ENCODE measurements around the gene MSMP. TPM values are rescaled to one million over a fixed set of nuclear protein-coding genes. Genes with fewer than 3 reads are reported as not detected.

Gene MSMP
- total and polyA plus RNA-seq, 5 experiments from 2014 or later: 0.88 to 1.7 (median 1.3) TPM; not detected in 2

GRCh38 chr9:35729101-35729500, 25.0 kb downstream of the MSMP start:
- H3K4me1 Mint-ChIP-seq: peaks cover 12 to 33% (median 21%) of the 10 kb centered on the region in 4 donors
- H3K36me3 Mint-ChIP-seq: peaks cover 0 to 26% (median 0%) of the 10 kb centered on the region in 3 donors
- no peak overlapping the region for H3K4me3 Mint-ChIP-seq
- DNase-seq (peak in 1 of 10 donors; percentile 4), ATAC-seq (no peak)
- H3K9me3 Mint-ChIP-seq: no peaks in the 10 kb centered on the region
- POLR2A ChIA-PET: interaction anchor here (1.1 to 3.3 kb wide), 5 partner anchors 19 to 112 kb away, joined by 3 to 17 read pairs (median 6); partner anchors contain the start of genes CCDC107 and RMRP
- H3K27me3 Mint-ChIP-seq: no peaks in the 10 kb centered on the region
- no peak overlapping the region for H3K27ac Mint-ChIP-seq

- Mint-ChIP-seq H3K27ac (no peak overlapping the region), H3K4me3 (no peak overlapping the region), H3K27me3 (no peaks in the 10 kb centered on the region), H3K9me3 (no peaks in the 10 kb centered on the region), H3K4me1 (peaks cover 10 to 32% (median 14%) of the 10 kb centered on the region in 4 donors), H3K36me3 (peaks cover 0 to 33% (median 0%) of the 10 kb centered on the region in 3 donors)
- DNase-seq (peak in 4 of 10 donors; percentile 35 to 44 (median 42)), ATAC-seq (no peak)
- POLR2A ChIA-PET: interaction anchor here (0.5 to 3.3 kb wide), 11 partner anchors 16 to 113 kb away, joined by 3 to 17 read pairs (median 4); partner anchors contain the start of genes CCDC107, RGP1, RMRP and SIT1
Measured at GRCh38 chr9:35728041-35728971, 25.8 kb downstream of the MSMP start.

GRCh38 chr9:35727676-35728040, 26.4 kb downstream of the MSMP start:
- no peaks in the 10 kb centered on the region for H3K27me3 Mint-ChIP-seq
- H3K27ac Mint-ChIP-seq: peak overlapping the region in 1 of 10 donors; percentile 7
- ATAC-seq (no peak), DNase-seq (peak in 1 of 10 donors; percentile 47)
- peaks cover 4 to 27% (median 8%) of the 10 kb centered on the region in 4 donors for H3K4me1 Mint-ChIP-seq
- POLR2A ChIA-PET: interaction anchor here (1.2 to 3.3 kb wide), 9 partner anchors 17 to 112 kb away, joined by 3 to 17 read pairs (median 7); partner anchors contain the start of genes CCDC107, RGP1, RMRP and SIT1
- H3K4me3 Mint-ChIP-seq: no peak overlapping the region
- no peaks in the 10 kb centered on the region for H3K9me3 Mint-ChIP-seq
- H3K36me3 Mint-ChIP-seq: peaks cover 0 to 39% (median 0%) of the 10 kb centered on the region in 3 donors

GRCh38 chr9:35726931-35727330, 27.1 kb downstream of the MSMP start:
- Mint-ChIP-seq H3K27ac (peak overlapping the region in 6 of 10 donors; percentile 3 to 89 (median 80)), H3K4me1 (peaks cover 0 to 25% (median 5%) of the 10 kb centered on the region in 4 donors), H3K9me3 (no peaks in the 10 kb centered on the region), H3K4me3 (peak overlapping the region in 4 of 10 donors; percentile 51 to 81 (median 66)), H3K27me3 (no peaks in the 10 kb centered on the region), H3K36me3 (peaks cover 0 to 47% (median 0%) of the 10 kb centered on the region in 3 donors)
- POLR2A ChIA-PET: interaction anchor here (0.6 to 3.3 kb wide), 10 partner anchors 11 to 122 kb away, joined by 3 to 14 read pairs (median 4); partner anchors contain the start of genes CCDC107, RGP1, RMRP and SIT1
- DNase-seq: peak in 9 of 10 donors; percentile 29 to 79 (median 51)
- peak; percentile 63 to 80 for ATAC-seq

GRCh38 chr9:35725362-35725761, 28.7 kb downstream of the MSMP start:
- H3K27me3 Mint-ChIP-seq: no peaks in the 10 kb centered on the region
- H3K4me1 Mint-ChIP-seq: peaks cover 4 to 18% (median 5%) of the 10 kb centered on the region in 4 donors
- DNase-seq (no peak), ATAC-seq (no peak)
- no peak overlapping the region for H3K4me3 Mint-ChIP-seq
- H3K27ac Mint-ChIP-seq: peak overlapping the region in 1 of 10 donors; percentile 13
- POLR2A ChIA-PET: interaction anchor here (1.6 kb wide), 1 partner anchor 21 kb away, joined by 5 read pairs; no protein-coding TSS in a partner anchor
- H3K9me3 Mint-ChIP-seq: no peaks in the 10 kb centered on the region
- H3K36me3 Mint-ChIP-seq: peaks cover 0 to 62% (median 7%) of the 10 kb centered on the region in 3 donors

GRCh38 chr9:35723908-35724307, 30.2 kb downstream of the MSMP start:
- Mint-ChIP-seq H3K36me3 (peaks cover 0 to 77% (median 11%) of the 10 kb centered on the region in 3 donors), H3K27me3 (no peaks in the 10 kb centered on the region), H3K27ac (peak overlapping the region in 1 of 10 donors; percentile 37), H3K4me3 (no peak overlapping the region), H3K9me3 (no peaks in the 10 kb centered on the region), H3K4me1 (peaks cover 4 to 15% (median 9%) of the 10 kb centered on the region in 4 donors)
- ATAC-seq (no peak), DNase-seq (no peak)
- POLR2A ChIA-PET: no interaction called here

GRCh38 chr9:35723426-35723825, 30.6 kb downstream of the MSMP start:
- Mint-ChIP-seq H3K4me1 (peaks cover 4 to 15% (median 10%) of the 10 kb centered on the region in 4 donors), H3K27ac (no peak overlapping the region), H3K9me3 (no peaks in the 10 kb centered on the region), H3K4me3 (no peak overlapping the region), H3K27me3 (no peaks in the 10 kb centered on the region), H3K36me3 (peaks cover 0 to 82% (median 12%) of the 10 kb centered on the region in 3 donors)
- ATAC-seq (no peak), DNase-seq (no peak)
- POLR2A ChIA-PET: no interaction called here

- Mint-ChIP-seq H3K4me3 (no peak overlapping the region), H3K9me3 (no peaks in the 10 kb centered on the region), H3K36me3 (peaks cover 0 to 99% (median 24%) of the 10 kb centered on the region in 3 donors), H3K4me1 (peaks cover 3 to 13% (median 10%) of the 10 kb centered on the region in 4 donors), H3K27ac (peak overlapping the region in 3 of 10 donors; percentile 27 to 83 (median 50)), H3K27me3 (no peaks in the 10 kb centered on the region)
- no peak for DNase-seq
- POLR2A ChIA-PET: no interaction called here
- no peak for ATAC-seq
Measured at GRCh38 chr9:35719546-35719945, 34.5 kb downstream of the MSMP start.

- peak in 1 of 2 donors; percentile 73 for ATAC-seq
- POLR2A ChIA-PET: no interaction called here
- Mint-ChIP-seq H3K4me3 (no peak overlapping the region), H3K27ac (peak overlapping the region in 1 of 10 donors; percentile 83), H3K9me3 (no peaks in the 10 kb centered on the region), H3K4me1 (peaks cover 0 to 13% (median 9%) of the 10 kb centered on the region in 4 donors), H3K27me3 (no peaks in the 10 kb centered on the region), H3K36me3 (peaks cover 0 to 99% (median 24%) of the 10 kb centered on the region in 3 donors)
- DNase-seq: peak in 1 of 10 donors; percentile 9
Measured at GRCh38 chr9:35718721-35719511, 35.2 kb downstream of the MSMP start.

- H3K4me1 Mint-ChIP-seq: peaks cover 0 to 13% (median 9%) of the 10 kb centered on the region in 4 donors
- H3K4me3 Mint-ChIP-seq: no peak overlapping the region
- no peak for ATAC-seq
- H3K36me3 Mint-ChIP-seq: peaks cover 0 to 100% (median 24%) of the 10 kb centered on the region in 3 donors
- POLR2A ChIA-PET: interaction anchor here (2.1 kb wide), 1 partner anchor 15 kb away, joined by 5 read pairs; the partner anchor contains the start of genes CREB3 and TLN1
- no peaks in the 10 kb centered on the region for H3K27me3 Mint-ChIP-seq
- no peak for DNase-seq
- no peaks in the 10 kb centered on the region for H3K9me3 Mint-ChIP-seq
- peak overlapping the region in 2 of 10 donors; percentile 56 to 80 for H3K27ac Mint-ChIP-seq
Measured at GRCh38 chr9:35717132-35717870, 36.8 kb downstream of the MSMP start.

GRCh38 chr9:35716230-35716629, 37.8 kb downstream of the MSMP start:
- H3K27ac Mint-ChIP-seq: peak overlapping the region in 4 of 10 donors; percentile 12 to 80 (median 37)
- no peak overlapping the region for H3K4me3 Mint-ChIP-seq
- peaks cover 0 to 100% (median 19%) of the 10 kb centered on the region in 3 donors for H3K36me3 Mint-ChIP-seq
- ATAC-seq (no peak), DNase-seq (no peak)
- peaks cover 0 to 12% (median 6%) of the 10 kb centered on the region in 4 donors for H3K4me1 Mint-ChIP-seq
- no peaks in the 10 kb centered on the region for H3K27me3 Mint-ChIP-seq
- POLR2A ChIA-PET: interaction anchor here (1.0 to 2.1 kb wide), 2 partner anchors 10 to 16 kb away, joined by 3 to 5 read pairs; partner anchors contain the start of genes CREB3 and TLN1
- no peaks in the 10 kb centered on the region for H3K9me3 Mint-ChIP-seq

Measured in naive thymus-derived CD8-positive, alpha-beta T cell (primary cell).